Forelimb muscle (tissue), 1 donor: Measurements from ENCODE around the gene MTIF2. TPM values are rescaled to one million over a fixed set of nuclear protein-coding genes. Genes with fewer than 3 reads are reported as not detected.
"Not testable (repeated sequence)": the region's sequence is repeated elsewhere in the genome, so short reads cannot be mapped to it uniquely, and the experiment has no call there.

Experiments used
- DNase-seq: peaks from one replicate; pipeline ENCODE4 v3.0.0-alpha.2; 2013; ENCODE audit warnings: low read depth
- polyA plus RNA-seq: library from polyadenylated mRNA; unstranded; fragments of 120-200 nt; gene quantifications from one replicate; pipeline ENCODE4 v1.2.1, GENCODE V29; 2013; ENCODE audit not compliant: insufficient read length

MTIF2 gene, protein sequence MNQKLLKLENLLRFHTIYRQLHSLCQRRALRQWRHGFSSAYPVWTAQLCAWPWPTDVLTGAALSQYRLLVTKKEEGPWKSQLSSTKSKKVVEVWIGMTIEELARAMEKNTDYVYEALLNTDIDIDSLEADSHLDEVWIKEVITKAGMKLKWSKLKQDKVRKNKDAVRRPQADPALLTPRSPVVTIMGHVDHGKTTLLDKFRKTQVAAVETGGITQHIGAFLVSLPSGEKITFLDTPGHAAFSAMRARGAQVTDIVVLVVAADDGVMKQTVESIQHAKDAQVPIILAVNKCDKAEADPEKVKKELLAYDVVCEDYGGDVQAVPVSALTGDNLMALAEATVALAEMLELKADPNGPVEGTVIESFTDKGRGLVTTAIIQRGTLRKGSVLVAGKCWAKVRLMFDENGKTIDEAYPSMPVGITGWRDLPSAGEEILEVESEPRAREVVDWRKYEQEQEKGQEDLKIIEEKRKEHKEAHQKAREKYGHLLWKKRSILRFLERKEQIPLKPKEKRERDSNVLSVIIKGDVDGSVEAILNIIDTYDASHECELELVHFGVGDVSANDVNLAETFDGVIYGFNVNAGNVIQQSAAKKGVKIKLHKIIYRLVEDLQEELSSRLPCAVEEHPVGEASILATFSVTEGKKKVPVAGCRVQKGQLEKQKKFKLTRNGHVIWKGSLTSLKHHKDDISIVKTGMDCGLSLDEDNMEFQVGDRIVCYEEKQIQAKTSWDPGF
- polyA plus RNA-seq = 20.1 TPM

DNA sequence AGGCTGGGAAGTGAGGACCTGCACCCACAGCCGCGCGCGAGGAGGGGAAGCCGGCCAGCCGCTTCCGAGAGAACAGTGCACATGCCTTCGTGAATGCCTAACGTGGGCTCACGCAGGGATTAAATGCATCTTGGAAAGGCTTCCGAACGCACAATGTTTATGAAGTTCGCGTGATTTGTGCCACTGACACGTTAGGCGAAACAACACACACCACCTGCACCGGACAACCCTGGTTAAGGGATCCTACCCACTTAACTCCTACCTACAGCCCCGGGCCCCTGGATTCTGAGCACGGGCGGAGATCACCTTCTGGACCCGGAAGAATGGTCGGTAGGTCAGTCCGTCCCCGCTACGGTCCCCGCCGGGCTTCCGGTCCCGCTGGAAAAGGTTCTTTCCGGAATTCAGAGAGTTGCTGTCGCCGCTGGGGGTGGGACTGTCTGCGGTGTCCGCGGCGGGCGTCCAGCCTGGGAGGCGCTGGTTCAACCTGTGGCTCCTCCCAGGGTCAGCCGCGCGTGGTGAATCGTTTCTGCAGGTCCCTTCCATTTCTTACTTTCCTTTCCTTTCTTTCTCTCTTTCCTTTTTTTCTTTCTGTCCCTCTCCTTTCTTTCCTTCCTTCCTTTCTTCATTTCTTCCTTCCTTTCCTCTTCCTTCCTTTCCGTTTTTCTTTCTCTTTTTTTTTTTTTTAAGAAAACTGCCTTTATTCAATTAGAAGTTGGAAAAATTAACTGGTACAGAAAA is at the start of gene MTIF2:
TSS of gene MTIF2 (minus strand) at position 325 of the 738 bp plus-strand sequence. CDS start 5,373 bp downstream, outside the sequence.
- DNase-seq = peak; percentile 77

DNA sequence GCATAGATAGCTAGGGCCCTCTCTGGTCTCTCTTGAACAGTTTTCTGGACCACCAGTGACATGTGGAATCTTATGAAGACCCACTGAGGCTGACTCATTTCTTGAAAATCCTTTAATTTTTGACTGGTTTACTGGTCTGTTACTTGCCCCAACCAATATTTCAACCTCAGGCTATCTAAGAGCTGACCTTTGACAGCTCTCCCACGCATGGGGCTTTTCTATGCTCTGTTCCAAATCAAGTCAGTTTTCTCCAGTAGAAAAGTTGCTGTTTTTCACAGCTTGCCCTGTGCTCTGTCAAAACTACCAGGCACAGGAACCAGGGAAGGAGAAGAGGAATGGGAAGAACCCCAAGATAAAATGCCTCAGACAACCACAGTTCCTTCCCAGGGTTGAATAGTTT is 46.0 kb upstream of the MTIF2 start:
- no peak for DNase-seq

DNA sequence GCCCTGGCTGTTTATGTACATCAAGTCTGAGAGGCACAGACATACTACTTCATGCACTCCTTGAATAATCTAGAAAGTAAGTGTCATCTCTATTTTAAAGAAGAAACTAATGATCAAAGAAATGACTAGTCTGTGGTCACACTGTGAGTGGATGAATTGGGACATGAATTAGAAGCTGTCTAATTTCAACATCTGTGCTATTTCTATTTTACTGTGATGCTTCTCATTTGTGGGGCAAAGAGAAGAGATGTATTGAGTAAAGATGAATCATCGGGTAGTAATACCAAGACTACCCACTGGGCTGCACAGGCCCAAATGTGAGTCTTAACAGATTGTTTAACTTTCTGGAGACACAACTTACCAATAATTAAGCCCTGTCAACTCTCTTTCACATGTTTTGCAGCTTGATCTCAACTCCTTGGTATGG is 42.4 kb upstream of the MTIF2 start:
- no peak for DNase-seq

DNA sequence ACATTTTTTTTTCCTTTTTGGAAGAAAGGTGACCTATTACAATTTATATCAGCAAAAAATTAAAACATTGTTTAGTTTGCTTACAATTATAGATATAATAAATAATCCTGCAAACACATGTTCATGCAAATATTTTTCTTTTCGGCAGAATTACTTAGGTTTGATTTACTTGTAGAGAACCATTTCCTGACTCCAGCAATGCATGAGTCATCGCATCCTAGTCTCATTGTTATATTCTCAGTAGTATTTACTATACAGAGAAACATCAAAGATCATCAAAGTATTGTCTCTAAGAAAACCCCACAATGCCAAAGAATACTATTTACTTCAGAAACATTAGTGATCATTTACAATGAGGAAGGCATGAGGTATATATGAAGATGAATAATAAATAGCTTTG is 40.4 kb upstream of the MTIF2 start:
- no peak for DNase-seq

DNA sequence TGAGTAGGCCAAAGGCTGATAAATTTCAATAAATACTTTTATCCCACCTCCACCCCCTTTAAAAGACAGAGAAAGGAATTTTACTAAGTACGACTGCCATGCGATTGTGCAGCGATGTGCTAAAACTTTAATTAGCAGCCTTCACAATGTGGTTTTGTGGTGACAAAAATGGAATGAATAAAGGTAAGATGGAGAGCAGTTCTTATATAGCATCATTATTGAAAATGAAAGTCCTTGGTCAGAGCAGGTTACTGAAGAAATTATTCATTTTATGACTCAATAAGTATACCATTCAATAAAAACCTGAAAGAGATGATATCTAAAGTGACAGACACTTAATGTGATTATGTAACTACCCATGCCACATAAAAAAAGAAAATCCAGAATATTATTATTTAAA is 33.2 kb upstream of the MTIF2 start:
- DNase-seq = no peak

DNA sequence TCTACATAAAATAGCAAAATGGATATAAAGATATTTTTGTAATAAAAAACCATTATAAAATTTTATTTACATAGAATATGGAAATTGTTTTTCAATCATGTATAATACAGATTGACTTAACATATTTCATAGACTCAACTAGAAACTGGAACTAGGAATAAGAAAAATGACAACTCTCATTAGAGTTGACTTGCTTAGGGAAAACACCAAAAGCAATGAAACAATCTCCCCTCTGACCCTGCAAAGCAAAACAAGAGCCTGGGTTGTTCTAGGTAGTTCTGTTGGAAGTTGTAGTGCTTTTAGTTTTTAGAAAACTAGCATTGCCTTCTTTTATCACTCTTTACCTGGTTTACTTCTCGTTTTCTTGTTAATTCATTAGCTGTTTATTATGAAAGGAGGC is 32.2 kb upstream of the MTIF2 start:
- DNase-seq = no peak

DNA sequence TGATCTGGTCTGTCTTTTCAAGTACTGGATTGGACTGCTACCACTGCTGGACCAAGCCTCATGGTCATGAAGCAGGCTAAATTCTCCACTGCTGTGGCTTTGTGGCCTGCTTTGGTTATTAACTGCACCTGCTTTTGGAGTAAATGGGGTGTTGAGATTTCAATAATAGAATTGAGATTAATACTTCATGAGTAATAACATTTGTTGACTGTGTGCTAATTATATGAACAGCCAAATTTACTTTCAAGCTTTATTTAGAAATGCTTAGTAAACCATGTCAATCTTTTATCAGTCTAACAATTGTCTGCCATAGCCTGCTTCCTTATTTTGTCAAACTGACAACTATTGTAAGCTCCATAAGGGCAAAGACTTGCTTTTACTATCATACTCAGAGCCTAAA is 27.4 kb upstream of the MTIF2 start:
- no peak for DNase-seq

DNA sequence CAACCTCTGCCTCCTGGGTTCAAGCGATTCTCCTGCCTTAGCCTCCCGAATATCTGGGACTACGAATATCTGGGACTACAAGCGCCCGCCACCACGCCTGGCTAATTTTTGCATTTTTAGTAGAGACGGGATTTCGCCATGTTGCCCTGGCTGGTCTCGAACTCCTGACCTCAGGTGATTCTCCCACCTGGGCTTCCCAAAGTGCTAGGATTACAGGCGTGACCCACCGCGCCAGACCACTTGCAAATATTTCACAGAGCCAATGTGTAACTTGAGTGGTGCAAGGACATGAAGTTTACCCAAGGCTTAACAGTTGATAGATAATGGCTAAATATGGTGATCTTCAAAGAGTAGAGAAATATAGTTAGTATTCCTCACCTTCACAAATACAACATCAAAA is 14.1 kb upstream of the MTIF2 start:
- DNase-seq = no peak

DNA sequence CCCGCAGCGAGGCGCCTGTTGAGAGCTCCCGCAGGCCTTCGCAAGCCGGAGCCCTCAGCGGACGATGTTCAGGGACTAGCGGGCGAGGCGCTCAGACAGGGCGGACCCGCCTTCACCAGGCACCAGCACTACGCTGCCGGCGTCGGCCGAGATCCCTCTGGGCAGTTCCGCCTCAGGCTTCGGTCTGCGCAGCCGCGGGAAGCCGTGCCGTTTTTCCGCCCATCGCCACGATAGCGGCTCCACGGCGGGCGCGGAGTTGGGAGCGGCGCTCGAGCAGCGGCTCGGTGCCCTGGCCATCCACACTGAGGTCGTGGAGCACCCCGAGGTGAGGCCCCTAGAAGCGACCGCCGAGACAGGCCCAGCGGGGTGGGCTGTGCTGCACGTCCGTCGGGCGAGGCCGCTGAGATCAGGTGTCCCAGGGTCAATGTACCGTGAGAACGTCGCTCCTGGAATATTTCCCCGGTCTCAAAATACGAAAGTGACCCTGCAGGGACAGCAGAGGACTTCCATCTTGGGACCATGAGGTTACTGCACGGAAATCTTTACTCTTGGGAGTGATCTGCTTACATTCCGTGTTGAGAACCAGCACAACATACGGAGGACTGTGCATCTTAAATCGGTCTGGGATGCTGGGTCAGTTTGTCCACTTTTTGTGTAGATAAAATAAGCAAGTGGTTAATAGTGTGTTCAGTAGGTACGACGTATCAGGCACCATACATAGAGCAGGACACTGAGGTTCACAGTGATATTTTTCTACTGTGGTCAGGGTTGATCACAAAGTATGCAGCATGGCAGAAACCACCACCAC is 13.3 kb upstream of the MTIF2 start:
- peak; percentile 60 for DNase-seq

DNA sequence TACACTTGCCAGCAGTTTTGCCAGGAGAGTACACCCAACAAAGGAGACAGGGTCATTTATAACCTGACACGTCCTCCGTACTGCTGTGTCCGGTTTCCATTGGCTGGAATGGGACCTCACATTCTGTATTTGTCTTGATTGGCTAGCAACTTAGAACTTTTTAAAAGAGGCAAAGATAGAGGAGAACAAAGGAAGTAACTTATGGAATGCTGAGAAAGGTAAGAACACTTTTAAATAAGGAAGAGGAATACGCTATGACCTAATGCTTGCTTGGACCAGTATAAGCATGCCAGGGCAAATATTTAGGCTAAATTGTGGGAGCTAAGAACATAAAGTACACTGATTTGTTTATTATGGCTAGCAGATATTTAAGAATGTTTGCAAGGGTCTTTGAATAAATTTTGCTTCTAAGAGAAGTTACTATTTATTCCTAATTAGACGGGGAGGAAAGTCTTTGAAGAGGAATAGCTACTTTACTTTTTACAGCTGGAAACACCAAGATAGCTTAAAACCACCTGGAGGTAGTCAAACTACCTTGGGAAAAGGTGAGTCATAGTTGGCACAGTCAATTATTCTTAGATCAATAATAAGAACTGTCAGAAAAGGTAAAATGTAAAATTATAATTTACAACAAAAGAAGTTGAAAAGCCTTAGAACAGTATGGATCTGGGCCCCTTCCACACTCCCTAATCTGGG is 12.0 kb upstream of the MTIF2 start:
- not testable (repeated sequence) for DNase-seq

DNA sequence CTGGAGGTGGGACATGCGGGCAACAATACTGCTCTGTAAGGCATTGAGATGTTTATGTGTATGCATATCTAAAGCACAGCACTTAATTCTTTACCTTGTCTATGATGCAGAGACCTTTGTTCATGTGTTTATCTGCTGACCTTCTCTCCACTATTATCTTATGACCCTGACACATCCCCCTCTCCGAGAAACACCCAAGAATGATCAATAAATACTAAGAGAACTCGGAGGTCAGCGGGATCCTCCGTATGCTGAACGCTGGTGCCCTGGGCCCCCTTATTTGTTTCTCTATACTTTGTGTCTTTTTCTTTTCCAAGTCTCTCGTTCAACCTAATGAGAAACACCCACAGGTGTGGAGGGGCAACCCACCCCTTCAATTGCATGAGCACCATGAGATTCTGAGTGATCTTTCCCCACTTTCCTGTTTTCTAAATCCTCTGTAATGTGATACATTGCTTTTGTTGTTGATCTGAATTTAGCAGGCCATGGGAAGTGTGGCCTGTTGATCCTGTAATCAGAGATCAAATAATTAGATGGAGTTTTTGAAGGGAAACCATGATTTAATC is 10.9 kb upstream of the MTIF2 start:
- not testable (repeated sequence) for DNase-seq

DNA sequence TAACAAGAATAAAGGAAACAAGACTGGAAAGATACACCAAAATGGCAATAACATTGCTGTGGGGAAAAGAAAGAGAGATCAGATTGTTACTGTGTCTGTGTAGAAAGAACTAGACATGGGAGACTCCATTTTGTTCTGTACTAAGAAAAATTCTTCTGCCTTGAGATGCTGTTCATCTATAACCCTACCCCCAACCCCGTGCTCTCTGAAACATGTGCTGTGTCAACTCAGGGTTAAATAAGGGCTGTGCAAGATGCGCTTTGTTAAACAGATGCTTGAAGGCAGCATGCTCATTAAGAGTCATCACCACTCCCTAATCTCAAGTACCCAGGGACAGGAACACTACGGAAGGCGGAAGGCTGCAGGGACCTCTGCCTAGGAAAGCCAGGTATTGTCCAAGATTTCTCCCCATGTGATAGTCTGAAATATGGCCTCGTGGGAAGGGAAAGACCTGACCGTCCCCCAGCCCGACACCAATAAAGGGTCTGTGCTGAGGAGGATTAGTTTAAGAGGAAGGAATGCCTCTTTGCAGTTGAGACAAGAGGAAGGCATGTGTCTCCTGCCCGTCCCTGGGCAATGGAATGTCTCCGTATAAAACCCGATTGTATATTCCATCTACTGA is 10.3 kb upstream of the MTIF2 start:
- not testable (repeated sequence) for DNase-seq

DNA sequence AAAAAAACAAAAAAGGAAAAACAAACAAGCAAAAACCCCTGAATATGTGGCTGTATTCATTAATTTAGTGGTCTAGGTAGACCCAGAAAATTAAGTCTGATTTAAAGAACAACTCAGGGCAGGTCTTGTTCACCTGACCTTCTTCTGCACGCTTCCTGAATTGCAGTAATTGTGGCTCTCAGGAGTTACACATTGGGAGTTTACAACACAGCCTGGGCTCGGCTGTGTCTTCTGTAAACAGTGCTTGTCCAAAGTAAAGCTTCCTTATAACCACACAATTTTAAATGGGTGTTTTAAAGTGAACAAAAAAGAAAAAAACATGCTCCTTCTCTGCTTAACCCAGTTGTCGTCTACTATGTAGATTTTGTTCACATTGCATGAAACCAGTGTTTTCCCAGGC is 8.3 kb upstream of the MTIF2 start:
- no peak for DNase-seq

DNA sequence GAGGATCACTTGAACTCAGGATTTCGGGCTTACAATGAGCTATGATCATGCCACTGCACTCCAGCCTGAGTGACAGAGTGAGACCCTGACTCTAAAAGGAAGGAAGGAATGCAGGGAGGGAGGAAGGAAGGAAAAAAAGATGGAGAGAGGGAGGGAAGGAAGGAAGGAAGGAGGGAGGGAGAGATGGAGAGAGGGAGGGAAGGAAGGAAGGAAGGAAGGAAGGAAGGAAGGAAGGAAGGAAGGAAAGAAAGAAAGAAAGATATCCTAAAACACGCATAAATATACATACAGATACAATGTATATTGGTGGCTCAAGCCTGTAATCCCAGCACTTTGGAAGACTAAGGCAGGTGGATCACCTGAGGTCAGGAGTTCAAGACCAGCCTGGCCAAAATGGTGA is 5.3 kb upstream of the MTIF2 start:
- not testable (repeated sequence) for DNase-seq

DNA sequence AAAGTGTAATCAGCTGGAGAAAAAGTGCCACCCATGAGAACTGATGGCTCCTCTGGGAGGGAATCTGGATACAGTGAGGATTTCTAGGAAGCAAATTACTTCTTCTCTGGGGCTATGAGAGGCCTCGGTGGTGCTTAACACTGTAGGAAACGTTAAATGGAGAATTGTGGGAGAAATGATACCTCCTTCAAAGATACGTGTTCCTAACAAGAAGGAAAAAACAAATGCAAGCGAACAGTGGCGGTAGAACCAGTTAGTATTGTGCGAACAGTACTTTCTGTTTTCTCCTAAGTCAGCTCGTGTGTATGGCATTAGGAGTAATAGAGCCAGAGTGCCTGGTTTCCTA is 587 bp upstream of the MTIF2 start:
- DNase-seq = no peak

DNA sequence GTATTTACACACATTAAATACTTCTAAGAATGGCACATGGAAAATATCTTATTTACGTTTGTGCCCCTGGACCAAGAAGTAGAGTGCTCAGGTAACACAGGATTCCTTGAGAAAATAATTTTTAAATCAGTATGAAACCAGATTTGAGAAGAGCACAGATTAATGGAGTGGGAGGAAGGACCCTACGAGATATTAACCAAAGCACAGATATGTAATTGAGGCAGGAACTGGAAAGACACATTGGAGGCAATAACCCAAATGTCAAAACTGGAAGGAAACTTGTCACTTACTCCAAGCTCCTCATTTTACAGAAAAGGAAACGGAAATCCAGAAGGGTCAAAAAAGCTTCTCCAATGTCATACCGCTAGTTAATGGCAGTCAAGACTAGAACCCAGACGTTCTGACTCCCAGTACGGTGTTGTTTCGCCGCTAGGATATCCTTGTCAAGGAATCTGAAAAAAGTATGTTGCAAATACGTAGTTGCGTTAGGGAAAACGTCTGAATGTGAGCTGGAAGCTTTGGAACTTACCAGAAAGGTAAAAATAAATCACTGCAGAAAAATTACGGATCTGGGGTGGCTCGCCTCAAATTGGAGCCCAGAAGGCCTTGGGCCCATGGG is 634 bp downstream of the MTIF2 start:
- DNase-seq = no peak

DNA sequence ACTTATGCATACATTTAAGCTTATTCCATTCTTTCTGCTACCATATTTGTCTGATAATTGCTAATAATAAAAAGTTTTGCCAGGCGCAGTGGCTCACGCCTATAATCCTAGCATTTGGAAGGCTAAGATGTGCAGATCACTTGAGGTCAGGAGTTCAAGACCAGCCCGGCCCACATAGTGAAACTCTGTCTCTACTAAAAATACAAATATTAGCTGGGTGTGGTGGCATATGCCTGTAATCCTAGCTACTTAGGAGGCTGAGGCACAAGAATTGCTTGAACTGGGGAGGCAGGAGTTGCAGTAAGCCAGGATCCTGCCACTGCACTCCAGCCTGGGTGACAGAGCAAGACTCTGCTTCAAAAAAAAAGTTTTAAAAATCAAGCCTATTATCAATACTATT is 9.4 kb downstream of the MTIF2 start:
- DNase-seq = not testable (repeated sequence)

DNA sequence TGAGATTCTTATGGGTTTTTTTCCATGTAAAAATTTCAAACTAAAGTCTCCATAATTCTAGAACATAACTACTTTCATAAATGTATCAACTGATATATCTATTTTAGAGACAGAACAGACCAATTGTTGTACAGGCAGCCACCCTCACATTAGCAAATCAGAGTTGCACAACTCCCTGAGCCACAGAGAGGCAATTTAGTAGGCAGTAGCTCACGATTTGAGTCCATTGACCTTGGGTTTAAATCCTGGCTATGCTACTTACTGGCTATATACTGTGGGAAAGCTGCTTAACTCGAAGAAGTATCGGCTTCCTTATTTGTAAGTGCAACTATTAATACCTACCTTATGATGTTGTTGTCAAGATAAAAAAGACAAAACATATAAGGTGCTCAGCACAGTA is 16.2 kb downstream of the MTIF2 start:
- DNase-seq = no peak

DNA sequence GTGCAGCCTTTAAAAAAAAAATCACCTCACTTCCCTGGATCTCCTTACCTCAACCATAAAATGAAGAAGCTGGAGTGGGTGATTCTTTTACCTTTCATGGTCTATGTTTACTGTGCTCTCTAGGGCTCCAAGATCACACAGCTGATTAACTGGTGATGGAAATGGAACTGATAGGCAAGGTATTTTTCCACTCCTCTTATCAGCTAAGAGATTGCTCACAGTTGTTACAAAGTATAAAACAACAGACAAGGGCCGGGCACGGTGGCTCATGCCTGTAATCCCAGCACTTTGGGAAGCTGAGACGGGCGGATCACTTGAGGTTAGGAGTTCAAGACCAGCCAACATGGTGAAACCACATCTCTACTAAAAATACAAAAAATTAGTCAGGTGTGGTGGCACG is 22.0 kb downstream of the MTIF2 start:
- DNase-seq = no peak

DNA sequence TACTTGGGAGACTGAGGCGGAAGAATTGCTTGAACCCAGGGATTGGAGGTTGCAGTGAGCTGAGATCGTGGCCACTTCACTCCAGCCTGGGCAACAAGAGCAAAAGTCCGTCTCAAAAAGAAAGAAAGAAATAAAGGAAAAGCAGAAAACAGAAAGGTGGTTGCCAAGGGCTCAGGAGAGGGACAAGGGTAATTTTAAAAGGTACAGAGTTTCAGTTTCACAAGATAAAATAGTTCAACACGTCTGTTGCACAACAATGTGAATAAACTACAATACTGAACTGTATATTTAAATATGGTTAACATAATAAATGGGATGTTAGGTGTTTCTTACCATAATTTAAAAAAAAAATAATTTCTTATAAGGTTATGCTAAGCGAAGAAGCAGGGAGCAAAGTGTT is 23.6 kb downstream of the MTIF2 start:
- DNase-seq = no peak
